ENCODE results near the gene PPP1R13L.

DNA sequence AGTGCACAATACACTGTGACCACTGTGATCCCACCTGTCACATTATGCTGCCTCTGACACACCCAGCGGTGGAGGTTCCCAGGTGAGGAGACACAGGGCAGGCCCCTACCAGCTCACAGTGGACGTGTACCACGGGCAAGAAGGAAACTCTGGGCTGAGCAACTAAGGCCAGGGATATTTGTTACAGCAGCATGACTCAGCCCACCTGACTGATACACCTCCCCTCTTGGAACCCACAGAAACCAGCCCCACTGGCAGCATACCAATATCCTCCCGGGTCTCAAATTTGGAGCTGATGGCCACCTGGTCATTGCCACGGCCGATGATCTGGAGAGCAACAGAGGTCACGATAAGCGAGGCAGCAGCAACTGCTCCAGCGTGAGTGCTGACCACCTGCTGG, 49.5 kb downstream of the PPP1R13L start:
- TF ChIP-seq, protein P1, sequence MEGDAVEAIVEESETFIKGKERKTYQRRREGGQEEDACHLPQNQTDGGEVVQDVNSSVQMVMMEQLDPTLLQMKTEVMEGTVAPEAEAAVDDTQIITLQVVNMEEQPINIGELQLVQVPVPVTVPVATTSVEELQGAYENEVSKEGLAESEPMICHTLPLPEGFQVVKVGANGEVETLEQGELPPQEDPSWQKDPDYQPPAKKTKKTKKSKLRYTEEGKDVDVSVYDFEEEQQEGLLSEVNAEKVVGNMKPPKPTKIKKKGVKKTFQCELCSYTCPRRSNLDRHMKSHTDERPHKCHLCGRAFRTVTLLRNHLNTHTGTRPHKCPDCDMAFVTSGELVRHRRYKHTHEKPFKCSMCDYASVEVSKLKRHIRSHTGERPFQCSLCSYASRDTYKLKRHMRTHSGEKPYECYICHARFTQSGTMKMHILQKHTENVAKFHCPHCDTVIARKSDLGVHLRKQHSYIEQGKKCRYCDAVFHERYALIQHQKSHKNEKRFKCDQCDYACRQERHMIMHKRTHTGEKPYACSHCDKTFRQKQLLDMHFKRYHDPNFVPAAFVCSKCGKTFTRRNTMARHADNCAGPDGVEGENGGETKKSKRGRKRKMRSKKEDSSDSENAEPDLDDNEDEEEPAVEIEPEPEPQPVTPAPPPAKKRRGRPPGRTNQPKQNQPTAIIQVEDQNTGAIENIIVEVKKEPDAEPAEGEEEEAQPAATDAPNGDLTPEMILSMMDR (IDR thresholded peaks at IDR 0.05; ENCODE audit: low read length), result no peak
- no peak for TF ChIP-seq EZH2 (IDR thresholded peaks at IDR 0.05; ENCODE audit: borderline replicate concordance, low read length)
